HG03469 (cell line): ENCODE measurements around the gene ACP1.

ENCODE experiments used
- ATAC-seq: cut with Tn5 transposase; IDR thresholded peaks from one replicate; pipeline ENCODE4 v1.9.1; 2021; ENCODE audit warnings: mild to moderate bottlenecking, moderate library complexity, moderate number of reproducible peaks; ENCODE audit not compliant: unreplicated experiment

ACP1 gene

DNA sequence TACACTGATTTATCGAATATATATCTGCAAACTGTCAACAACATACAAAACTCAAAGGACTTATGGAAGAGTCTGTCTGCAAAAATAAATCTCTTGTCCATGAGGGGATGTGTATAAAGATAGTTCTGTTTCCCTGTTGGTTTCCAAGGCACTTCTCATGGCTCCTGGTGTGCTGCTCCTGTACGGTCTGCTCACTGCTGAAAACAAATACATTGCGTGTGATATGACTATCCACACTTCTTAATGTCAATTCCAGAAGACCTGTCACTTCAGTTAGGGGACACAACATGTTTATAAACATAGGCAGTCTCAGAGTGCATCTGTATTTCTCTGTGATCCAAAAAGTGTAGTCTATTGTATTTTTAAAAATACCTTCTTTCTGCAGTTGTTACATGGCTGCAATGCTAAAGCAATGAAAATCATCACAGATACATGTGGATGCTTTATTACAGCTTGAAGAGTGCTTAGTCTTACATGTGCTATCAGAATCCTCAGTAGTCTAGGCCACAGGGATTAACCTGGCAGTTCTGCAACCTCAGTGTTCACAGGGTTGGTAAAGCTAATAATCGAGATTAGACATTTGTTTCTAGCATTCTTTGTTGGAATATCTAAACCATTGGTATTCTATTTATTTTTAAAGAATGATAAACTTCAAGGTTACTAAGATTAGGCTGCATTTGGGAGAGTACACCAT, 15.4 kb downstream of the ACP1 start:
- ATAC-seq, result no peak

DNA sequence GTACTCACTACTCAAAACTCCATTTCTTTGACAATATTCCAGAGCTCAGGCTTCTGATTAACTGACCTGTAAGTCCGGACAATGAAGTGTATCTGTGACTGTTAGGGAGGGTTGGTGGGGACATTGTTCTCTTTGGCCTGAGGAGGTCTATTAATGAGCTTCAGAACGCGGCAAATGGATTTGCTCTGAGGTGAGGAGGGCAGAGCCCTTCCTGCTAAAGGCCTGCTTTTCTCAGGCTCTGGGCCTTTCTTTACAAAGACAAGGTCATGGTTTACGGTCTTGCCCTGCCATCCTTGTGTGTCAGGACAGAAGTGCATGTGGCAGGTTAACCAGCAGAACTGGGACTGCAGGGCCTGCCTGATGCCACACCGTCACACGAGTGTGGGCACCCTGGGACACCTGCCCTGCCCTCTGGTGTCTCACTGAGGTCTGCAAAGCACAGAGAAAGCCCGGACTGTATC, 15.9 kb downstream of the ACP1 start:
- no peak for ATAC-seq

DNA sequence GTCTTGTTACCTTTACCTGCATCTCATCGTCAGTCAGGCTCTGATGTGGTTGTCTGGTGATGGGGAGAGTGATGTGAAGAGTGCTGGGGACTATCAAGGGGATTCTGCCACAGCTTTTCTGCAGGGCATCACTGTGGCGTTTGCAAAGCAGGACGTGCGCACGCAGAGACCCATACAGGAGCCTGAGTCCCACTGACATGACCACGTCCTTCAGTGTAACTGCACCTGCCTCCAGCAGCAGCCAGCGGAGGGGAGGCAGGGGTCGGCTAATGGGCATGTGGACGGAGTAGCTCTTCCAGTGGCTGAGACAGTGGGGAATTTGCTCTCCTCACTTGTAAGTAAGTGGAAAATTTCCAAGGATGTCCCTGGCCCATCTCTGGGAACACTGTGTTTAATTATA, 16.6 kb downstream of the ACP1 start:
- ATAC-seq, result no peak

DNA sequence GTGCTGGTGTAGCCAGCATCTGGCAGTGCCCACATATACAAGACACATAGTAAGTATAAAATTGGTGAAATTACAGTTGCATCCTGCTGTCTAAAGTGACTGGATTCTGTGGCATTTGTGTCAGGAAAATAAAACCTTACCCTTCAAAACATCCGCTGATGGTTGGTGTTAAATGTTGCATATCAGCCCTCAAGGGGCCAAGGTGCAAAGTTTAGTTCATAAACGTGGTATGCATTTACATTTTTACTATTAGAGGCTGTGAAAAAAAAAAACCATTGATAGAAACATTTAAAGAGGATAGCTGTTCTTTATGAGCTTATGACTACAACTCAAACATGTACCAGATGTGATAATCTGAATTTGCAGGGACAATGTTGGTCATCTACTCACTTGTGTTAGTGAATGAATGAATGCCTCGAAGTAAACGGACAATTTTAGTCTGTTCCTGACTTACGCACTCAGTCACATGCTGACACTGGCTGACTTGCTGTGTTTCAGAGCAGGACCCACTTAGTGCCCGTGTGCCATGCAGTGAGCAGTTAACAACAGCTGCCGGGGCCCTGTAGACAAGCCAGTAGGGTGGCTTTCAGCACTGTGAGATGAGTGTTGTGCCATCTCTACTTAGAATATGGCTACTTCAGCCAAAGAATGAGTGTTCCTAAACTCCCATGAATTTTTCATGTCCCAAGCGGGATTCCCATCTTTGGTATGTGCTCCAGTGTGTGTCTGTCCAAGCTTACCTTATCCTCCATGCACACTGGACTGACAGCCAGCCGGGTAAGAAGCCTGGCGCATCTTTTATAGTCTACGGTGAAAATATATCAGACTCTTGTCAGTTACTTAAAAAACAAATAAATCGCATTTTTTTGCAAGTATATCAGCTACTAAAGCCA, 17.9 kb downstream of the ACP1 start:
- no peak for ATAC-seq

DNA sequence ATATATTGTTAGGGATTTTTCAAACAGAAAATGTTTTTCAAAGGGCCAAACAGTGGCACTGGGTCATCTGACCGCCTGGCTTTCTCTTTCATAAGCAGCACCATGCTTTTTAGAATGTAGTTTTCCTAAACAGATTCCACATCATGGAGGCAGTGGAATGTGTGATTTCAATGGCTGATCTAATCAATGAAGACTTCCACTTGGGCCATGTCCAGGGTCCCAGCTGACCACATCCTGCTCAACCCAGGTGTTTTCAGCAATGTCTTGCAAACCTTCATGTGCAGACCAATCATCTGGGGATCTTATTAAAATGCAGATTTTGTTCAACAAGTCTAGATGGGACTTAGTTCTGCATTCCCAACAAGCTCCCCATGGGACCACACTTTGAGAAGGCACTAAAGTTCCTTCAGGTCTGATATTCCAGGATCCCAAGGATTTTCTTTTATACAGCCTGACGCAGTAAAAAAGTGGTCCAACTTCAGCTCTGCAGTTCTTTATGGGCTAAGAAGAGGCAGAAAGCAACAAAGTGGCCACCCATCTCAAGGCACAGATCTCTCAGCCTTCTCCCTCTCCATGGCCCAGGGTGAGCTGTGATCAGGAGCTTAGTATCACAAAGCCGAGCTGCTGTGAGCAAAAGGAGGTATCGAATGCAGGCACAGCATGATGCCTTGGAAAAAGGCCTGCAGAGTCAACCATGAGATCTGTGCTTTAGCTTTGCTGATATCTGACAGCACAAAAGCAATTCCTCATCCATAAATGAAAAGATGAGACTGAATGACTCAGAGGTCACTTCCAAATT, 19.4 kb downstream of the ACP1 start:
- ATAC-seq, result no peak

DNA sequence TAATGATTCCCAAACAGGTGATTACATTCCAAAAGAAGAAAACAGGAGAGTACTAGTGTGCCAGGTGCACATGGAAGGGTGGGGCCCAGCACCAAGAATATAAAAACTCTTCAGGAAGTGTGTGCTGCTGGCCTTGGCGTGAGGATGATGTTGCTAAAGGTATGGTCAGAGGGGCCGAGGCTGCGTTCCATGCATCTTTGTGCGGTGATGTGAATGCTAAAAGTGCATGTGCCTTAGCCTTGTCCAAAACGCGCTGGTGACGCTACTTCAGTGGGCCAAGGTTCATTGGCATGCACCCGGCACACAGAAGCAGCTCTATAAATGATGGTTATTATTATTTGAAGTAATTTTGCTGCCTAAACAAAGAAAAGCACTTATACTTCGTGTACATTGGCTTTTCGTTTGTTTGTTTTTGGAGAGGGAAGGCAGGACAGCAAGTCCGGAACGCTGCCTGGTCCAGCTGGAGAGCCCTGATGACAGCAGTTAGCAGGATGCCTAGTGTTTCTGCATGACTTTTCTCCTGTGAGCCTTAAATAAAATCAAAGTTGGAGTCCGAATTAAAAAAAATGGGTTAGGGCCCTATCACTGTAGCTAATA, 20.2 kb downstream of the ACP1 start:
- ATAC-seq, result no peak

DNA sequence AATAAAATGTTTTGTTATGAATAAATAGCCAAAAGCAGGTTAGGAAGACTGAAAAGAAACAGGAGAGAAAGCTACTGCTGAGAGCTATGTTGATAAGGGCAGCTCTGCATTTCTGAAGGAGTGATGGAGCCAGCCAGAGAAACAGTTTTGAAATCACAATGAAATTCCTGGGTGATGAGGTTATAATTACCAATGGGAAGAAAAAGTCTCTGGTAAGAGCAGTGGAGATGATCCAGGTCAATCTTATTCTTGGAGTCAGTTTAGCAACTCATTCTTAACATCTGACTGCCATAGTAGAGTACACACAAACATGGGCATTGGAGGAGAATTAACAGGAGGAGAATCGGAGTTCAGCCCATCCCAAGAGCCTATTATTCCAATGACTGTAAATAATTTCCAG, 20.8 kb downstream of the ACP1 start:
- ATAC-seq, result no peak

DNA sequence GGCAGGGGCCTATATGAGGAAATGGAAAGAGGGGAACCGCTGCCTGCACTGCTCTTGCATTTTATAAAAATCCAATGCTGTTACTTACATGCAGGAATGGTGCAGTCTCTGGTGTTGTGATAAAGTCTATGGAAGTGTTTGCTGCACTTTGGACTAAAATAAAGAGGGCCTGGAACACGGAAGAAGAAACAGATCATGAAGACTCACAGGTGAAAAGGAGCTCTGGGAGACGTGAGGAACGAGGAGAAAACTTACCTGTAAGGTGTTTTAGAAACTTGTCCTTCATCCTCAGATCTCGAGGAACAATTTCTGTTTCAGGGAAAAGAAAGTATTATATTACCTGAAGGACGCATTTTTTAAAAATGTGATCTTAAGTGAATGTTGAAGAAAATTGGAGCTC, 21.3 kb downstream of the ACP1 start:
- ATAC-seq, result no peak

DNA sequence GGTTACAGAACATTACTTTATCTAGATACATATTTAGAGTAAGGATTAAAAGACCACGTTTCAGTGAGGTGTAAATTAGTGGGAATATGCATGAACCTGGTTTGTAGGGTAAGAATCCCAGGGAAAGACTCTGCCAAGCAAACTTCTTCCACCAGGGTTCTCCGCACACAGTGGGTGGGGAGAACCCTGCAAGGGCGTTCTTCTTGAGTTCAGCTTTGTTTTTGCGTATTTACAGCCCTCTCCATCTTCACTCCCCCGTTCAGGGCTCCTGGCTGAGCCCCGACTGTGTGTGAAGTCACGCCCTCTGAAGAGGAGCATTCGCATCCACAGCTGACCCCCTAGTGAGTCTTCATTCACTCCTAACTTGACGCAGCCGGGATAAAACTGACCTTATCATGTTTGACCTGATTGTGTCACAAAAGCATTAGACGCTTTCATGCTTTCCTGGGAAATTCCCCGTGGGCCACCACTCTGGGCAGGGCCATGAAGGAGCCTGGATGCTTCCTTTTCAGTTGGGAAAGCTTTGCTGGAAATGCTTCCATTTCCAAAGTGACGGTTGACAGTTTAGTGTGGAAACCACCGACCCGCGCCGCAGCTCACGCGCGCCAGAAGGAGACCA, 22.1 kb downstream of the ACP1 start:
- no peak for ATAC-seq

DNA sequence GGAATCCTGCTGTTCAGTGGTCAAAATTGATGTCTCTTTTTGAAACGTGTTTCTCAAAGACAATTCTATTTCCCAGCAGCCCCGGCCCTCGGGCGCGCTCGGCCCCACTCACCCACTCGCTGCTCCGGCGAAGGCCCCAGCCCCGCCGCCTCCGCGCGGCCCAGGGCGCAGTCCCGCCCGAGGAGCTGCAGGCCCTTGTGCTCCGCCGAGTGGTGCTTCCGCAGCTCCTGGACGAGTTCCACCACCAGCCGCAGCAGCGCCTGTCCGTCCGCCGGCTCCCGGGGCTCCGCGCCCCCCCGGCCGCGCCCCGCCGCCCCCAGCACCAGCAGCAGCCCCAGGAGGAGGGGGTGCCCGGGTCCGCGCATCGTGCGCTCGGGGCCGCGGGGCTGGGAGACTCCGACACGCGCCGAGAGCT, 22.7 kb downstream of the ACP1 start:
- no peak for ATAC-seq

DNA sequence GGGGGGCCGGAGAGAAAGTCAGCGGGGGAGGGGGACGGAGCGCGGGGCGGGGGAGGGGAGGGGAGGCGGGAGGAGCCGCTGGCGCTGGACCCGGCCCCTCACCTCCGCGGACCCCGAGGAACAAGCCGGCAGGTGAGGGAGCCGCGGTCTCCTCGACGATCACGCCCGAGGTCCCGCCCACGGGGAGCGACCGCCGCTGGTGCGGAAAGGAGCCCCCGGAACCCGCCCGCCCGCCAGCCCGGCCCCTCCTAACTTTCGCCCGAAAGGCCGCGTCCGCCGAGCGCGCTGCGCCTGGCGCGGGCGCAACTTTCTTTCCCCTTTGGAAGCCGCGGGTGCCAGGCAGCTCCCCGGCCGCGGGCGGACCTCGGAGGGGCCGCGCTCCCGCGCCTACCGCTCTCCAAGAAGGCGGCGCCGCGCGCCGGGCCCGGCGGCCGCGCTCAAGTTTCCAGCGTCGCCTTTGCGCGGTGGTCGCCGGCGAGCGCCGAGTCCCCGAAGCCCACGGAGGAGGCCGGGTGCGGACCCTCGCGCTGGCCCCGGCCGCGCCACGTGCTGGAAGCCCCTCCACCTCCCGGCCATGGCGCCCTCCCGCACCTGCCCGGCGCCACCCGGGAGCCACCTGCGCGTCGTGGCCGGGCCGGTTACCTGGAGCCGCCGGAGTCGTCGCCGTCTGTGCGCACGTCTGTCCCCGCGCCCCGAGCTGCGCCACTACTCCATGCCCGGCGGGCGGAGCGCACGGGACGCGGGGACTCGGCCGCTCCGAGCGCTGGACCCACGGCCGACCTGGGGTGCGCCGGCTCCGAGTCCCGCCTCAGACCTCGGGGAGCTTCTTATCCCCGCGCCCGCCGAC, 23.4 kb downstream of the ACP1 start, which contains the start of gene ALKAL2:
ALKAL2 (minus strand) TSS at position 181 of the 847 bp plus-strand sequence. CDS start 256 bp downstream, outside the sequence.
- no peak for ATAC-seq

DNA sequence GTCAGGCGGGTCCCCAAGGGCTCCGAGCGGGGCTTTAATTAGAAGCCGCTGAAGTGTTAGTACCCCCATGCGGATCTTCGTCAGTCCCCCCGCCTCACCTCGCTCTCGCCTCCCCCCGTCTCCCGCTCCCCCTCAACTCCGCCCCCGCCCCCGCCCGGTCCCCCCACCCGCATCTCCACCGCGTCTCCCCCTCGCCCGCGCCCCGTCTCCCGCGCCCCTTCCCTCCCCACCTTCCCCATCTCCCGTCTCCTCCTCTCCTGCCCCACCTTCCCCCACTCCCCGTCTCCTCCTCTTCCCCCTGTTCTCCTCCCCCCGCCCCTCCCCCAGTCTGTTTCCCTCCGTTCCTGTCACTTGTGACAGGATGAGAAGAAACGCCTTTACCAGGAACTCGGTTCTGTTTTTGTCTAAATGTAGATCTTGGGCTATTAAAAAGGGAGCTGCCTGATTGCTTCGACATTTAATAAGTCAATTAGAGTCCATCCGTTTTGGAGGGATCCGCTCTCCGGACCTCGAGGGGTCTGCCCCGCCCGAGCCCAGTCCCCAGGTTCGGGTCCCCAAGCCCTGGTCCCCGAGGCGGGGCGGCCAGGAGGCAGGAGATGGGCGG, 24.1 kb downstream of the ACP1 start:
- ATAC-seq, result no peak

DNA sequence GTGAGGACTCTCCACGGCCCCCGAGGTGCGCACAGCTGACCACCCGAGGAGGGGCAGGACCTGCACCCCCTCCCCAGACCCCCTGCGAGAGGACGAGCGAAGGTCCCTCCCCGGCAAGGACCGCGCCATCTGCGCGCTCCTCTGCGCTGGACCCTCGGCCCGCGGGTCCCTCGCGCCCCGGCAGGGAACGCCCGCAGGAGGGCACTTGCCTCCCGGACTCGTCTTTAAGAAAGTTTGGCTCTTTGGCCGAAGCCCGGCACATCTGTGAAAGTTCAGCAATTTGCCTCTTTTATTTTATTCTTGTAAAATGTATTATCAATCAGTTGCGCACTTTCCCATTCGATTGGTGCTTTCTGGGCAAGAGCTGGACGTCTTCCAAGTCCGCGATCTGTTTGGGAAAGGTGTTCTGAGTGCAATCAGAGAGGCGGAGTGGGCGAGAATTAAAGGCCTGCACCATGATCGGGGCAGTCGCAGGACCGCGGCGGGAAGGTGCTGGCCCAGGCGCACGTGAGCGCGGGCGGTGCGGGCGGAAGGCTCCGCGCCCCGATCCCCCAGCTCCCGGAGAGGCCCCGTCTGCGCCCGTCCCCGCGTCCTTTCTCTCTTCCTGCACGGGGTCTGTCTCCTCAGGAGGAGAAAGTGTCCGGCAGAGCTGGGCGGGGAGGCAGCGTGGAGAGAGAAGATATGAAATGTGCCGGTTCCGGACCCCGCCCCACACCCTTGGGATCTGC, 24.8 kb downstream of the ACP1 start:
- no peak for ATAC-seq

DNA sequence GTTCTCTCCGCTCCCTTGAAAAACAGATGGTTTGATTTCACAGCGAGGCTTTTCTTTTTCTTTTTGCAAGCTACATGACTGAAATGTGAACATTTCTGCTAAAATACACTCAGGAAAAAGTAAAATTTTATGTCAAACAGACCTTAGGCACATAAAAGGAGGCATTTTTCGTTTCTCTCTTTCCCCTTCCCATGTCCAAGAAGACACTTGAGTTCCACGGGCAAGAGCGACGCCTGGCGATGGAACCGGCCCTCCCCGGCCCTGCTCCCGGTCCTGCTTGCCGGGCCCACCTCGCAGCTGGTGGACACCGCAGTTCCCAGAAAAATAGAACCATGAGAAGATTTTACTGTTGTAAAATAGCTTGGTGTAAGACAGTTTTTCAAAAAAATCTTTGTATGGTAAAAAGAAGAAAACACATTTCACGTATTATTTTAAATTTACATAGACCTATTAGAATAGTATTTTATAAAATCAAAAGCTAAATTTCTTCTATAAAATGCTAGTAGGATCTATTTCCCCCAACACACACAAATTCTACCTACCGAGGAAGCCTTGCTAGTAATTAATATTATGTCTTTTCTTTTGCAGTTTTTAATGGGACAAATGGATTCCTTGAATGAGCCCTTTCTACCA, 25.5 kb downstream of the ACP1 start:
- no peak for ATAC-seq

DNA sequence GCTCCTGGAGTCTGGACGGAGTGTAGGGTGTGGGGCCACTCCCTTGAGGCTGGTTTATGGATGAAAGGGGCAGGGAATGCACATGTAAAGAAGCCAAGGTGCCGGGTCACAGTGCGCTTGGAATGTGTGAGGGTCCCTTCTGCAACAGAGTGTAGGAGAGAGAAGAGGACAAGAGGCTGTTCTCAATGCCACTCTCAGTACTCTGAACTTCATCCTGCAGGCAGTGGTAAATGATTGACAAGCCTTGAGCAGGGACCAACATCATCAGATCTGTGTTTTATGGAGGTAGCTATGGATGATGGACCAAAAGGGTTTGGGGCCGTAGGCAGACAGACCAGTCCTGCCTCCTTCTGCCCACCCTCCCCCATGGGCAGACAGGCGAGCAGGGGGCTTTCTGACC, 30.3 kb downstream of the ACP1 start:
- ATAC-seq, result no peak

DNA sequence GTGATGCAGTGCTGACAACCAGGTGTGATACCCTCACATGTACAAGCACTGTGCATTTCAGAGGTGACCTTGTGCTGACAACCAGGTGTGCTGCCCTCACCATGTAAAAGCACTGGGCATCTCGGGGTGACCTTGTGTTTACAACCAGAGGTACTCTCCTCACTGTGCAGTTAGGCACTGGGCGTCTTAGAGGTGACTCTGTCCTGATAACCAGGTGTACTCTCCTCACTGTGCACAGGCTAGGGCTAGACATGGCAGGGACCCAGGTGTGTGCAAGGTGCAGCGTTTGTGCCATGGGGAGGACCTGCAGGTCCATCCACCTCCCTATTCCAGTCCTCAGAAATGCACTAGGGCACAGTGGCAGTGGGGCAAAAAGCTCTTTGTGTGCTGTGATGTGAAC, 31.6 kb downstream of the ACP1 start:
- ATAC-seq, result no peak

DNA sequence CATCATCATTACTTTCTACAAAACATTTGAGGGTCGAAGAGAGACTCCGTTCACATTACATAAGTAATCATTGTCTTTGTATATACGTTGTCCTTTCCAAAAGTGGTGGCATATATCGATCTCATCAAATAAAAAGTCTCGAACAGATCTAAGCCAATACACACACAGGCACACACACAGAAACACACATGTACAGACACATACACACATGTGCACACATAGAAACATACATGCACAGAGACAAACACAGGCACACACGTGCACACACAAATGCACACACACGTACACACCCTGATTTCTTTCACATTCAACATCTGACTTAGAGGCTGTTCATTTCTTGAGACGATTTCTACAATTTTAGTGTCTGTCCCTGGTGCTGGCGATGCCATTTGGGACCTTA, 40.6 kb downstream of the ACP1 start:
- no peak for ATAC-seq
